NT2/D1 (cell line): ENCODE results near the gene ERN1.

ENCODE experiments used
- YY1 ChIP-seq: IDR thresholded peaks from 2 replicates; pipeline ENCODE4 v1.6.1; 2011; ENCODE audit not compliant: insufficient read length, insufficient read depth
- ZNF274 ChIP-seq: IDR thresholded peaks from 2 replicates; pipeline ENCODE4 v1.6.1; 2011; ENCODE audit warnings: mild to moderate bottlenecking, low read depth, low read length

GRCh38 chr17:64007838-64008282 is 122.1 kb downstream of the ERN1 start:
- TF ChIP-seq ZNF274 (no peak), YY1 (no peak)
